Osteoblast (primary cell): ENCODE results near the gene RNF2. TPM values are rescaled to one million over a fixed set of nuclear protein-coding genes. Genes with fewer than 3 reads are reported as not detected.

Source experiments
- DNase-seq: peaks from one replicate; pipeline ENCODE4 v3.0.0; 2011; ENCODE audit warnings: low spot score, mixed read lengths; ENCODE audit not compliant: insufficient read length; ENCODE audit errors: missing footprints
- H2AFZ ChIP-seq: 2 replicates; pipeline ENCODE4 v1.6.0; 2011; ENCODE audit warnings: mild to moderate bottlenecking, low read length
- H3K27ac ChIP-seq: 2 replicates; pipeline ENCODE4 v1.5.1; 2011; ENCODE audit warnings: mild to moderate bottlenecking, low read depth, low read length, moderate library complexity
- H3K27me3 ChIP-seq: 2 replicates; pipeline ENCODE4 v1.6.0; 2012; ENCODE audit warnings: mild to moderate bottlenecking, control low read depth, inconsistent platforms, low read length, moderate library complexity; ENCODE audit not compliant: insufficient read depth
- H3K36me3 ChIP-seq: 2 replicates; pipeline ENCODE4 v1.5.1; 2011; ENCODE audit warnings: mild to moderate bottlenecking, low read length, control low read depth, moderate library complexity; ENCODE audit not compliant: insufficient read depth
- H3K4me1 ChIP-seq: 2 replicates; pipeline ENCODE4 v1.5.1; 2011; ENCODE audit warnings: mild to moderate bottlenecking, low read length, control low read depth, moderate library complexity; ENCODE audit not compliant: insufficient read depth
- H3K4me2 ChIP-seq: 2 replicates; pipeline ENCODE4 v1.6.0; 2011; ENCODE audit warnings: mild to moderate bottlenecking, low read length; ENCODE audit not compliant: insufficient read depth
- H3K4me3 ChIP-seq: fragments of 200-600 bp; sonication (generic); 3 replicates; pipeline ENCODE4 v1.5.1; 2012; ENCODE audit warnings: mild to moderate bottlenecking, low read length, inconsistent platforms; ENCODE audit not compliant: insufficient read depth
- H3K79me2 ChIP-seq: 2 replicates; pipeline ENCODE4 v1.6.0; 2012; ENCODE audit warnings: mild to moderate bottlenecking, low read length, control low read depth, inconsistent platforms; ENCODE audit not compliant: insufficient read depth
- H3K9me3 ChIP-seq: 2 replicates; pipeline ENCODE4 v1.5.1; 2011; ENCODE audit warnings: low read depth, low read length, control low read depth
- H4K20me1 ChIP-seq: 2 replicates; pipeline ENCODE4 v1.6.0; 2012; ENCODE audit warnings: mild to moderate bottlenecking, low read length, control low read depth; ENCODE audit not compliant: insufficient read depth
- total RNA-seq: library from RNA; depleted of rRNA; stranded (reverse); fragments of >200 nt; gene quantifications from 2 replicates; pipeline ENCODE4 v1.2.3, GENCODE V29; 2012
- TF ChIP-seq, protein P1 (sequence below): IDR thresholded peaks from 2 replicates; pipeline ENCODE4 v1.5.1; 2011; ENCODE audit warnings: mild to moderate bottlenecking, low read depth, low read length, moderate library complexity; ENCODE audit errors: extremely low read depth

Gene RNF2
- total RNA-seq, 1 donor, result 20.3 TPM

DNA sequence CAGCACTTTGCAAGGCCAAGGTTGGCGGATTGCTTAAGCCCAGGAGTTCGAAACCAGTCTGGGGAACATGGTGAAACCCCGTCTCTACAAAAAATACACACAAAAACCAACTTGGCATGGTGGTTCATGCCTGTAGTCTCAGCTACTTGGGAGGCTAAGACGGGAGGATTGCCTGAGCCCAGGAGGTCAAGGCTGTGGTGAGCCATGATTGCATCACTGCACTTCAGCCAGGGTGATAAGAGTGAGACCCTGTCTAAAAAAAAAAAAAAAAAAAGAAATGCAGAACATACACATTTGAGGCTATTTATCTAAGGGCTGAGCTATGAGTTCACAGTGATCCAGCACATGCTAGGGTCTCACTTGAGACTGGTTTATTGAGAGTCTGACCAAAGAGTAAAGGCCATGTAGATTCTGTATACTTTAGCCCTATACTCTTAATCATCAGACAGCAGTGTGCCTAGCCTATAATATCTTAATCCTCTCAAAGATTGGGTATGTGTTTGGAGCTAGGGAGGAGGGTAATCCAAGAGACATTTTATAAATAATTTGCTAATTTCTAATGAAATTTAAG is 23.9 kb downstream of the RNF2 start:
- no peak for DNase-seq
- no peaks in the 10 kb centered on the region for H3K27me3 ChIP-seq
- H3K4me3 ChIP-seq, result no peak overlapping the region
- H3K9me3 ChIP-seq, result no peaks in the 10 kb centered on the region
- H3K79me2 ChIP-seq, result peaks cover 57% of the 10 kb centered on the region
- H4K20me1 ChIP-seq, result peaks cover 15% of the 10 kb centered on the region
- no peak overlapping the region for H3K4me2 ChIP-seq
- no peaks in the 10 kb centered on the region for H3K36me3 ChIP-seq
- peaks cover 8% of the 10 kb centered on the region for H3K4me1 ChIP-seq
- H2AFZ ChIP-seq, result no peak overlapping the region
- H3K27ac ChIP-seq, result no peak overlapping the region
- TF ChIP-seq, protein P1, sequence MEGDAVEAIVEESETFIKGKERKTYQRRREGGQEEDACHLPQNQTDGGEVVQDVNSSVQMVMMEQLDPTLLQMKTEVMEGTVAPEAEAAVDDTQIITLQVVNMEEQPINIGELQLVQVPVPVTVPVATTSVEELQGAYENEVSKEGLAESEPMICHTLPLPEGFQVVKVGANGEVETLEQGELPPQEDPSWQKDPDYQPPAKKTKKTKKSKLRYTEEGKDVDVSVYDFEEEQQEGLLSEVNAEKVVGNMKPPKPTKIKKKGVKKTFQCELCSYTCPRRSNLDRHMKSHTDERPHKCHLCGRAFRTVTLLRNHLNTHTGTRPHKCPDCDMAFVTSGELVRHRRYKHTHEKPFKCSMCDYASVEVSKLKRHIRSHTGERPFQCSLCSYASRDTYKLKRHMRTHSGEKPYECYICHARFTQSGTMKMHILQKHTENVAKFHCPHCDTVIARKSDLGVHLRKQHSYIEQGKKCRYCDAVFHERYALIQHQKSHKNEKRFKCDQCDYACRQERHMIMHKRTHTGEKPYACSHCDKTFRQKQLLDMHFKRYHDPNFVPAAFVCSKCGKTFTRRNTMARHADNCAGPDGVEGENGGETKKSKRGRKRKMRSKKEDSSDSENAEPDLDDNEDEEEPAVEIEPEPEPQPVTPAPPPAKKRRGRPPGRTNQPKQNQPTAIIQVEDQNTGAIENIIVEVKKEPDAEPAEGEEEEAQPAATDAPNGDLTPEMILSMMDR, result no peak

DNA sequence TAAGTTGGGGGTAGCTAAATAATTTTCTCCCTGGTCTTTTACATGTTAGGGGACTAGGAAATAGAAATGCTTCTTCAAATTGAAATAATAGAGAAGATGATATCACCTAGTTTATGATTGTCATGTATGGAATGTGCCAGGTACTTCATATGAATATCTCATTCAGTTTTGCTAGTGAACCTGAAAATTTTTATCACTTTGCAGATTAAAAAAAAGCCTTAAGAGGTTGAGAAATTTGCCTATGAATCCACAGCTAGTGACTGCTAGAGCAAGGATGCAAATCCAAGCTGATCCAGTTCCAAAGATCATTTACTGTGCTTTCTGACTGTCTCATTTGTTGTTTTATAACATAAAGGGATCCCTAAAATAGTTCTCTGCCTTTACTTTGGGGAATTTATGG is 24.7 kb downstream of the RNF2 start:
- Histone ChIP-seq H3K27me3 (no peaks in the 10 kb centered on the region), H2AFZ (no peak overlapping the region), H3K36me3 (no peaks in the 10 kb centered on the region), H3K4me2 (no peak overlapping the region), H3K4me3 (no peak overlapping the region), H4K20me1 (peaks cover 15% of the 10 kb centered on the region), H3K79me2 (peaks cover 59% of the 10 kb centered on the region), H3K4me1 (peaks cover 10% of the 10 kb centered on the region), H3K27ac (no peak overlapping the region), H3K9me3 (no peaks in the 10 kb centered on the region)
- no peak for DNase-seq
- TF ChIP-seq, protein P1, result no peak

DNA sequence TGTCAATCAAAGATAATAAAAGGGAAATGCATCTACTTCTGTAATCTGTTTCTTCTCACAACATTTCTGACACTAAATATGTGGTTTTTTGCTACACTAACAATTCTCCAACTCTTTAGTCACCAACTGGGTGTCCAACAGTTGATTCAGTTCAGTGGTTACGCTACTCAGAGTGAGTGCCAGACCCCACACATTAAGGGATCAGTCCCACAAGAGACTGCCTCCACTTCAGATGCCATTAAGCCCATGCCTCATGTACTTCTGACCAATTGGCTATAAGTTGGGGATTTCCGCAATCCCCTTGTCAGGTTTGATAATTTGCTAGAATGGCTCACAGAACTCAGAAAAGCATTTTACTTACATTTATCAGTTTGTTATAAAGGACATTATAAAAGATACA is 28.4 kb downstream of the RNF2 start:
- peaks cover 54% of the 10 kb centered on the region for H3K79me2 ChIP-seq
- H3K27ac ChIP-seq, result no peak overlapping the region
- H2AFZ ChIP-seq, result no peak overlapping the region
- no peak overlapping the region for H3K4me3 ChIP-seq
- H3K4me1 ChIP-seq, result peaks cover 10% of the 10 kb centered on the region
- H3K9me3 ChIP-seq, result no peaks in the 10 kb centered on the region
- peak; percentile 44 for DNase-seq
- TF ChIP-seq, protein P1, result no peak
- H4K20me1 ChIP-seq, result peaks cover 15% of the 10 kb centered on the region
- no peak overlapping the region for H3K4me2 ChIP-seq
- no peaks in the 10 kb centered on the region for H3K27me3 ChIP-seq
- H3K36me3 ChIP-seq, result no peaks in the 10 kb centered on the region

DNA sequence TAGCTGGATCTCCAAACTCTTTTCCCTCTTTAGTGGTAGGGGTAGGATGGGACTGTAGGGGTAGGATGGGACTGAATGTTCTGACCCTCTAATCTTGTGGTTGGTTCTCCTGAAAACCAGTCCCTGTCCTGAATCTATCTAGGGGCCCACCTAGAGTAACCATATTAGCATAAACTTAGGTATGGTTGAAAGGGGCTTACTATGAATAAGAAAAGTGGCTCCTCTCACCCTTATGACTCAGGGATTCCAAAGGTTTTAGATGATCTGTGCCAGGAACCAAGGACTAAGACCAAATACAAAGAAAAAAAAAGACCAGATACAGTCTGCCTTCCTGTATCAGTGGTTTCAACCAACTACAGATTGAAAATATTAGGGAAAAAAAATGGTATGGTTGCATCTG is 28.9 kb downstream of the RNF2 start:
- H3K27ac ChIP-seq, result no peak overlapping the region
- H3K4me2 ChIP-seq, result no peak overlapping the region
- peak; percentile 46 for DNase-seq
- H3K36me3 ChIP-seq, result no peaks in the 10 kb centered on the region
- no peaks in the 10 kb centered on the region for H3K27me3 ChIP-seq
- no peak overlapping the region for H3K4me3 ChIP-seq
- no peak overlapping the region for H2AFZ ChIP-seq
- H3K79me2 ChIP-seq, result peaks cover 55% of the 10 kb centered on the region
- no peaks in the 10 kb centered on the region for H3K9me3 ChIP-seq
- peaks cover 15% of the 10 kb centered on the region for H4K20me1 ChIP-seq
- H3K4me1 ChIP-seq, result peaks cover 10% of the 10 kb centered on the region
- TF ChIP-seq, protein P1, result no peak
